Measurements from ENCODE around the gene RPL10A. TPM values are rescaled to one million over a fixed set of nuclear protein-coding genes. Genes with fewer than 3 reads are reported as not detected.

The RPL10A gene
- total and polyA plus RNA-seq, 2 of the 13 experiments (the other 11 are each of a cell fraction or from before 2014, with no cell fraction given), result 1,854 to 2,726 TPM

DNA sequence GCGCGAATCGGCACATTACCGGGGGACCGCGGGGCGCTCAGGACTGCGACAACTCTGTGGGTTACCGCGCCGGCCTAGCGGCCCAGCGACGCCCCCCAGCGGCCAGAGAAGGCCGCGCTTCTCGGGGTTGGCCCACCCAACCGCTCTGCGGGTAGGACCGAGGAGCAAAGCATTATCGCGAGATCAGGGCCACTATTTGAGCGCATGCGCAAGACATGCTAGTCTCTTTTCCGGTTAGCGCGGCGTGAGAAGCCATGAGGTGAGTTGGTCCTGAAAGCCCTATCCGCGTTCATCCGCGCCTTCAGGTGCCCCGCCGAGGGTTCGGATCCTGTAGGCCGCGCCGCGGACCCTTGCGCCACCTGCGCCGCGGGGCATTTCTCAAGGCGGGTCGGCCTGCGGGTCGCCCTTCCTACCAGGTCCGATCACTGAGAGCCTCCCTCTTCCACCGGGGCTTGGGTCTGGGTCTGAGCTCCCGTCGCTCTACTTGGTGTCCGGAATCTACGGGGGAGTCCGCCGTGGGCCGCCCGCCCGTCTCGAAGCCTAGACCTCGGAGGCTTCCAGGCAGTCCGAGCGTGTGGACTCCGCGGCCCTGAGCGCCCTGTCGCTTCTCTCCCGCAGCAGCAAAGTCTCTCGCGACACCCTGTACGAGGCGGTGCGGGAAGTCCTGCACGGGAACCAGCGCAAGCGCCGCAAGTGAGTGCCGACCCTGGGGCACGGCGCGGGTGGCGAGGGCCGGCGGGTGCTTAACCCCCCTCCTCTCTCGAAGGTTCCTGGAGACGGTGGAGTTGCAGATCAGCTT is at the start of gene RPL10A (continued):
- TF ChIP-seq, protein P1, sequence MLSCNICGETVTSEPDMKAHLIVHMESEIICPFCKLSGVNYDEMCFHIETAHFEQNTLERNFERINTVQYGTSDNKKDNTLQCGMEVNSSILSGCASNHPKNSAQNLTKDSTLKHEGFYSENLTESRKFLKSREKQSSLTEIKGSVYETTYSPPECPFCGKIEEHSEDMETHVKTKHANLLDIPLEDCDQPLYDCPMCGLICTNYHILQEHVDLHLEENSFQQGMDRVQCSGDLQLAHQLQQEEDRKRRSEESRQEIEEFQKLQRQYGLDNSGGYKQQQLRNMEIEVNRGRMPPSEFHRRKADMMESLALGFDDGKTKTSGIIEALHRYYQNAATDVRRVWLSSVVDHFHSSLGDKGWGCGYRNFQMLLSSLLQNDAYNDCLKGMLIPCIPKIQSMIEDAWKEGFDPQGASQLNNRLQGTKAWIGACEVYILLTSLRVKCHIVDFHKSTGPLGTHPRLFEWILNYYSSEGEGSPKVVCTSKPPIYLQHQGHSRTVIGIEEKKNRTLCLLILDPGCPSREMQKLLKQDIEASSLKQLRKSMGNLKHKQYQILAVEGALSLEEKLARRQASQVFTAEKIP (CRISPR knock-in tag; IDR thresholded peaks at IDR 0.05; ENCODE audit: borderline replicate concordance), result no peak; the same call in 1 of the 2 replicates
- TF ChIP-seq, protein P2, sequence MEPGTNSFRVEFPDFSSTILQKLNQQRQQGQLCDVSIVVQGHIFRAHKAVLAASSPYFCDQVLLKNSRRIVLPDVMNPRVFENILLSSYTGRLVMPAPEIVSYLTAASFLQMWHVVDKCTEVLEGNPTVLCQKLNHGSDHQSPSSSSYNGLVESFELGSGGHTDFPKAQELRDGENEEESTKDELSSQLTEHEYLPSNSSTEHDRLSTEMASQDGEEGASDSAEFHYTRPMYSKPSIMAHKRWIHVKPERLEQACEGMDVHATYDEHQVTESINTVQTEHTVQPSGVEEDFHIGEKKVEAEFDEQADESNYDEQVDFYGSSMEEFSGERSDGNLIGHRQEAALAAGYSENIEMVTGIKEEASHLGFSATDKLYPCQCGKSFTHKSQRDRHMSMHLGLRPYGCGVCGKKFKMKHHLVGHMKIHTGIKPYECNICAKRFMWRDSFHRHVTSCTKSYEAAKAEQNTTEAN (CRISPR knock-in tag; conservative IDR thresholded peaks at IDR 0.05), result peak; percentile 88; the same call in 1 of the 2 replicates
- TF ChIP-seq ZBTB42 (CRISPR knock-in tag; IDR thresholded peaks at IDR 0.05), result peak; percentile 91; the same call in 1 of the 2 replicates
- peak; percentile 88; the same call in 1 of the 2 replicates for TF ChIP-seq ZNF703 (CRISPR knock-in tag; IDR thresholded peaks at IDR 0.05; ENCODE audit: borderline replicate concordance)
- no peak for TF ChIP-seq ARNT (IDR thresholded peaks at IDR 0.05)
- no peak for TF ChIP-seq ZNF562 (CRISPR knock-in tag; IDR thresholded peaks at IDR 0.05; ENCODE audit: borderline replicate concordance)
- TF ChIP-seq ARHGAP35 (CRISPR knock-in tag; IDR thresholded peaks at IDR 0.05; ENCODE audit: borderline replicate concordance), result peak; percentile 84; the same call in 1 of the 2 replicates
- TF ChIP-seq ZFP1 (CRISPR knock-in tag; IDR thresholded peaks at IDR 0.05), result no peak; the same call in 1 of the 2 replicates
- TF ChIP-seq ZNF441 (CRISPR knock-in tag; IDR thresholded peaks at IDR 0.05; ENCODE audit: borderline replicate concordance), result peak; percentile 79
- TF ChIP-seq, protein P3, sequence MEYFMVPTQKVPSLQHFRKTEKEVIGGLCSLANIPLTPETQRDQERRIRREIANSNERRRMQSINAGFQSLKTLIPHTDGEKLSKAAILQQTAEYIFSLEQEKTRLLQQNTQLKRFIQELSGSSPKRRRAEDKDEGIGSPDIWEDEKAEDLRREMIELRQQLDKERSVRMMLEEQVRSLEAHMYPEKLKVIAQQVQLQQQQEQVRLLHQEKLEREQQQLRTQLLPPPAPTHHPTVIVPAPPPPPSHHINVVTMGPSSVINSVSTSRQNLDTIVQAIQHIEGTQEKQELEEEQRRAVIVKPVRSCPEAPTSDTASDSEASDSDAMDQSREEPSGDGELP (IDR thresholded peaks at IDR 0.05; ENCODE audit: borderline replicate concordance, low read depth), result no peak
- peak; percentile 96 for TF ChIP-seq BORCS8-MEF2B (CRISPR knock-in tag; IDR thresholded peaks at IDR 0.05)
- TF ChIP-seq PHF5A (CRISPR knock-in tag; IDR thresholded peaks at IDR 0.05; ENCODE audit: low read depth, unreplicated experiment), result peak; percentile 95
- peak; percentile 71; the same call in 1 of the 2 replicates for TF ChIP-seq ZNF556 (CRISPR knock-in tag; IDR thresholded peaks at IDR 0.05; ENCODE audit: borderline replicate concordance)
- TF ChIP-seq GPN1 (CRISPR knock-in tag; IDR thresholded peaks at IDR 0.05; ENCODE audit: borderline replicate concordance), result no peak; the same call in 1 of the 2 replicates
- TF ChIP-seq ZNF317 (CRISPR knock-in tag; IDR thresholded peaks at IDR 0.05), result peak; percentile 88
- TF ChIP-seq ZFX (CRISPR knock-in tag; IDR thresholded peaks at IDR 0.05; ENCODE audit: low read depth), result peak; percentile 94
- peak; percentile 99 for TF ChIP-seq XRCC5 (optimal IDR thresholded peaks at IDR 0.05; ENCODE audit: low read length)
- no peak; the same call in 1 of the 2 replicates for TF ChIP-seq ZNF598 (CRISPR knock-in tag; IDR thresholded peaks at IDR 0.05; ENCODE audit: borderline replicate concordance)
- no peak for TF ChIP-seq PRPF4 (IDR thresholded peaks at IDR 0.05; ENCODE audit: low read depth, low read length, poor library complexity, severe bottlenecking)
- no peak for TF ChIP-seq MAFG (CRISPR knock-in tag; IDR thresholded peaks at IDR 0.05)
- TF ChIP-seq ZNF121 (CRISPR knock-in tag; IDR thresholded peaks at IDR 0.05), result peak; percentile 54
- peak; percentile 93 for TF ChIP-seq ZFP41 (CRISPR knock-in tag; IDR thresholded peaks at IDR 0.05; ENCODE audit: borderline replicate concordance)
- no peak for TF ChIP-seq SCMH1 (CRISPR knock-in tag; IDR thresholded peaks at IDR 0.05; ENCODE audit: borderline replicate concordance)
- peak; percentile 72 for TF ChIP-seq AGO1 (IDR thresholded peaks at IDR 0.05; ENCODE audit: low read depth, low read length, poor library complexity, severe bottlenecking)
- peak; percentile 84; the same call in 1 of the 2 replicates for TF ChIP-seq ZKSCAN8 (CRISPR knock-in tag; IDR thresholded peaks at IDR 0.05; ENCODE audit: borderline replicate concordance)
- peak; percentile 69; the same call in 1 of the 2 replicates for TF ChIP-seq ZNF24 (IDR thresholded peaks at IDR 0.05)
- peak; percentile 62; the same call in 1 of the 2 replicates for TF ChIP-seq BCL6 (CRISPR knock-in tag; IDR thresholded peaks at IDR 0.05)
